ENCODE results near the gene ARHGAP26.

GRCh38 chr5:142827934-142828576, 57.9 kb downstream of the ARHGAP26 start:
- TF ChIP-seq RAD21 (IDR thresholded peaks at IDR 0.05; ENCODE audit: low read depth) (no peak), CTCF (IDR thresholded peaks at IDR 0.05 in 2 of 3, conservative IDR thresholded peaks at IDR 0.05 in 1 of 3; ENCODE audit: borderline replicate concordance in 1 of 3, insufficient read depth in 1 of 3, low read depth in 2 of 3, low read length in 2 of 3) (no peak), SP1 (IDR thresholded peaks at IDR 0.05; ENCODE audit: low read depth) (no peak), FOSL1 (IDR thresholded peaks at IDR 0.05; ENCODE audit: low read depth) (no peak), POLR2A (IDR thresholded peaks at IDR 0.05; ENCODE audit: borderline replicate concordance, extremely low read depth, insufficient read depth, insufficient read length) (no peak)
